ENCODE data around the gene PROM1.

The PROM1 gene

GRCh38 chr4:15918484-15919129 is 165.2 kb downstream of the PROM1 start:
- no peak for DNase-seq (ENCODE audit: low read depth)

More at GRCh38 chr4:15918484-15919129, 165.2 kb downstream of the PROM1 start:
- no peak overlapping the region for H3K9ac ChIP-seq (ENCODE audit: low read length)
- H3K27me3 ChIP-seq (replicated peaks; ENCODE audit: control insufficient read depth, insufficient read depth, low read length) = no peaks in the 10 kb centered on the region
- peaks cover 14% of the 10 kb centered on the region for H3K4me1 ChIP-seq (ENCODE audit: control insufficient read depth, insufficient read depth, low read length)
- H3K4me3 ChIP-seq (ENCODE audit: low read length) = no peak overlapping the region
- no peaks in the 10 kb centered on the region for H3K9me3 ChIP-seq (ENCODE audit: control insufficient read depth, low read length)
- no peaks in the 10 kb centered on the region for H3K36me3 ChIP-seq (ENCODE audit: control insufficient read depth, insufficient read depth, low read length, severe bottlenecking)

Measured in adipocyte (in vitro differentiated cells).